Astrocyte of the hippocampus (primary cell): ENCODE measurements around the gene DCDC1.

Source experiments
- DNase-seq: peaks from one replicate; pipeline ENCODE4 v3.0.0; 2011; ENCODE audit warnings: low read depth, low spot score

The DCDC1 gene

DNA sequence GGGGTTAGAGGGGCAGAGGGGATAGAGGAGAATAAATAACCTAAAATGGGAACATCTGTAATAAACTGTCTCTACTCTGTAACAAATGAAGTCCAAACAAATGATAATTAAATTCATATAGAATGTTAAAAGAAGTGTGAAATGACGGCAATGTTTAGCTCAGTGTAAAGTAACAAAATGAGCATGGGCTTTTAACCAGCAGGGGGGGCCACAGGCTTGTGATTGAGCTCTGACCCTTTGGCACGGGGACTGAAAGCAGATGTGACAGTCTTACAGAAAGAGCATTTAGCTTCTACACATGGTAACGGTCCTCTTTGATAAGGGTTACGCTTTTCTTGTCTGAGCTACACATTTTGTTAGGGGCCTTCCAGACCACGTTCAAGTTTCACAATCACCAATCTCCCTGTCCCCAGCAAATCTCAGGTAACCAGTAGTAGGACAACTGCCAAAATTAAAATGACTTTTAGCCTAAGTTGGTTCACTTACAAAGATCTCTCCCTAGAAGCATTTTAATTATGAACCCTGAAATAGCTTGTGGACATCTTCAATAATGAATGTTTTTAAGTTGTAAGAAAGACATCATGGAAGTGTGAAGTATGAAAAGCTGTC is 262.5 kb downstream of the DCDC1 start:
- peak; percentile 64 for DNase-seq

DNA sequence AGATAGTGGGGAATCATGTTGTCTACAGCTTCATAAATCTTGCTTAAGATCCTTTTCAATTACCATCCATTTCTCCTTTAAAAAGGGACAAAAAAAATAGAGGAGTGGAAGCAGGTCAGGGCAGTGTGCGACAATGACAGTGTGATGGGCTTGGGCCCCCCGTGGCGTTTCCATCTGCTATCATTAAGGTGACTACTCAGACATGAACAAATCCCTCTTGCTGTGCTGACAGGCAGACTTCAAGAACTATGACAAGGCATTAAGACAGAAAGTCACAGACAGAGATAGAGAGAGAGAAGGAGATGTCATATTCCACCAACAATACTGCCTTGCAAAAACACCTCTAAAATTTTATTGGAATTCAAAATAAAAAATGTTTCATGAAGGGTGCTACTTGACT is 263.2 kb downstream of the DCDC1 start:
- DNase-seq: no peak

DNA sequence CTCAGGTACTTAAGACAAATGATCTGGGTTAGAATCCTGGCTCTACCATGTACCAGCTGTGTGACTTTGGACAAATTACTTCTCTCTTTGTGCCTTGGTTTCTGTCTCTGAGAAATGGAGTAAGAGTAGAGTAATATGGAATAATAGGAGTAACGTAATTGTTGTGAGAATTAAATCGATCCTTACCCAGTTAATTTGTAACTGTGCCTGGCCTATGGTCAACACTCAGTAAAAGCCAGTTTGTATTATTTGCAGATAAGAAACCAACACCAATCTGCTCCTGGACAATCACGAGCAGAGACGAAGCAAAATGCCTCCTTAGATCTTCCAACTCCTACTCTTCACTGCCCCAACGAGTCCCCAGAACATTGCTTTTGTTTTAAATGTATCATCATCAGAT is 266.7 kb downstream of the DCDC1 start:
- no peak for DNase-seq

DNA sequence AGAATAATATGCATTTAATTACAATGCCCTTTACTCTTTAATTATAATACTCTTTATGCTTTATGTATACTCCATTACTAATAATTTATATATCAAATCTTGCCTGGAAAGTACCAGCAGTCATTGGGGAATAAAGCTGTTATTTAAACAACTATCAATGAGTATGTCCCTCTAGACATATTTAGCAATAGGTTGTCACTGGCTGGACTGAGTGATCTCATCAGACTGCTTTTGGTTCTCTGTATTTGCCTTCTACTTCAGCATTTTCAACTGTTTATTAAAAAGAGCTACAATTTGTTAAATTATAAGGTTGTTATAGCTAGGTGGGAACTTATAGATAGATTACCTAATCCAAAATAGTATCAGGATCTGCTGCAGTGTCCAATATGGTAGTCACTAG is 267.2 kb downstream of the DCDC1 start:
- DNase-seq: no peak

DNA sequence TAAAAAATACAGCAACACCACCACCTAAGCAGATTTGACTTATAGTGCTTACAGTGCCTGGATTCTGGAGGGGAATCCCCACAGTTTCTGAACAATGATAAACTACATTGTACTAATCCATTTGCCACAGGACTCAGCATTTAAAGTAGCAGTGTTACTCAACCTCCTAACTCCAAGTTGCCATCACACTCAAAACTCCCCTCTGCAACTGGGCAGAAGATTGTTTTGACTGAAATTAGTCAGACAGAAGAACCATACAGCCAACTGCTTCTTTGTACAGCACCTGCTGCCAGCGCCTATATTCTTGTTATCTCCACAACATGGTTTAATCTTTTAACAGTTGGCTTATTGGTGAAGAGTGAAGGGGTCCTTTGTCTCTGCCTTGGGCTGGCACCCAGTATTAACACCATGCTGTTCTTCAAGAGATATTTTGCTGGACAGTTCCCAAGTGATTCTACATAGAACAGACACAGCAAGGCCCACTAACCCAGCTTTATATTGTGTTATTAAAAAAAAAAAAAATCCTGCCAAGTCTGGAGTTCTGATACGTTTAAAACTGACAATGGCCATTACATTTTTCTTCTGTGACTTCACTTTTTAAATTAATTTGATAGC is 273.2 kb downstream of the DCDC1 start:
- no peak for DNase-seq

DNA sequence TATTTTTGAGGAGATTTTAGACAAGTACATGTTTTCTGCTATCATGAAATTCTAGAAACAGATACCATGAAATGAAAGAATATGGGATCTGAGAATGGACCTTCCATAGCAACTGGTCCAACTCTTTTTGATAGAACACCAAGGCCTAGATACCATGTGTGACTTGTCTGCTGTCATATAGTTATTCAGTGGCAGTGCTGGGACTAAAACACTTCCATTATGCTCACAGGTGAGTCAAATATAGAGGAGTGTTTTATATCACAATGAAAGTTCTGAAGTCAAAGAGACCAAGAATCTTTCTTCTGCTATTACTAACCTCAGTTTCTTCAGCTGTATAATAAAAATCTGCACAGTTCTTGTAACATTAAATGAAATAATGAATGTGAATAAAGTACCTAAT is 276.9 kb downstream of the DCDC1 start:
- no peak for DNase-seq

DNA sequence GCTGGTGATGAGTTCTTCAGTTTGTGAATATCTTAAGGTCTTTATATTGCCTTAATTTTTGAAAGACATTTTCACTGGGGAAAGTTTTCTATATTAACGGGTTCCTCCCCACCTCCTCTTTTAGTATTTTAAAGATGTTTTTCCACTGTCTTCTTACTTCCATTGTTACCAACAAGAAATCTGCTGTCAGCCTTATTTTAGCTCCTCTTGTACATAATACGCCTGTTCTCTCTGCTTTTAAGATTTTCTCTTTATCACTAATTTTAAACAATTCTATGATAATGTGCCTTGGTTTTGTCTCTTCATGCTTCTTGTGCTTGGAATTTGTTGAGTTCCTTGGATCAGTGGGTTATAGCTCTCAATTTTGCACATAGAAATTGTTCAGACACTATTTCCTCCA is 280.4 kb downstream of the DCDC1 start:
- DNase-seq: no peak

DNA sequence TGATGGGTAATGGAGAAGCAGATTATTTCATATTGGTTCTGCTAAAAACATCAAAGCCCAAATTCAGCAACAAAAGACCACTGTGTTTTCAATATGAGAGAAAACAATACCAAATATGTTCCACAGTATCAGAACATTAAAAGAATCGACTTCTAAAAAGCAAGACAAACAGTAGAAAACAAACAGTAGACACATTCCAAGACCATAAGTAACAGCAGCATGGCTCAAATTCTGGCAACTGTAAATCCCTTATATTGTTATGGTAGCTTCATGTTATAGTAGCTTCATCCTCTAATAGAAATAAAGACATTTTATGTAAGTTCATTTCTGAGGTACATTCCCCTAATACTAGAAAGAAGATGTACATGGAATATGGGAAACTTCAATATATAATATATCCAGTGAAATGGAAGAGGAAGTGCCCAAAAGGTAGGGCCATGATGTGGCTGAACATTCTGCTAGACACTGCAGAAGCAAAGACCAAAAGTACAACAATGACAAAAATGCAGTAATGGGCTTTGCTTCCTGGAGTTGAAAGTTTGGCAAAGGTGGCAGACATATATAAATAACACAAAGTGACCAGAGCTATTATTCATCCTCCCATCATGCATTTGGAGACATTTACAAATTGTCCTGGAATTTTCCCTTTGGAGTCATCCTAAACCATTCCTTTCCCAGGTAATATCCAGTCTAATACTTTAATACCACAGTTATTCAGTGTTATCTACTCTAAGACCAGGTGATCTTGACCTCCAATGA is 299.9 kb downstream of the DCDC1 start:
- DNase-seq: peak; percentile 20

DNA sequence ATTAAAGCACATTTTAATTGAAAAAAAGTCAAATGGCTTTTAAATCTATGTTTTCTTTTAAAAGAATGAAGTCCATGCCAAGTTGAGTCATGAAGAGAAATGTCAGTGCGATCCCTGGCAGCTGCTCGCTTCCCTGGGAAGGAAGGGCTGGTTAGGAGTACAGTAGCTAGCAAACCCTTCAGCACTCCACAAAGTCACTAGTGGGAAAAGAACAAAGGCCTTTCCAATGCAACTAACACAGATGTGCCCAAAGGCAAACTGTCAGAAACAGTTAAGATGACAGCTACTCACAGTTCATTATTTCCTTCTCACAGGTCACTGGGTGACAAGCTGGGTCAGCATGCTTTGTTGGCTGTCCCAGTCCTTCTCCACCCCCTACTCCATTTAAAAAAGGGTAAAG is 308.7 kb downstream of the DCDC1 start:
- DNase-seq: peak; percentile 44

DNA sequence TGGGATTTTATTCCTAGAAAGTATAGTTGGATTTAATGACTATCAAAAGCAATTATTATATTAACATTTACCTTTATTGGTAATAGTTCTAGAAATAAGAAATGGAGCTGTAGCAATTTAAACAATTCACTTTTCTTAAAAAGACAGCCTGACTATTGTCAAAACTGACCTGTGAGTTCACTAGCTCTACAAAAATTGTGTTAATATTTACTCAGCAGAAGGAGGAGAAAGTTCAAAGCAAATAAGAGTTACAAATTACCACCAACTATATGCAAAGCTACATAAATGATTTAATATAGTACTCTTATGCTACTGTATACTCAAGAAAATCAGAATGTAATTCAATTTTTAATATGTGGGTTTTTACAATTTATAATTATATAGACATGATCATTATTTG is 310.0 kb downstream of the DCDC1 start:
- DNase-seq: no peak

DNA sequence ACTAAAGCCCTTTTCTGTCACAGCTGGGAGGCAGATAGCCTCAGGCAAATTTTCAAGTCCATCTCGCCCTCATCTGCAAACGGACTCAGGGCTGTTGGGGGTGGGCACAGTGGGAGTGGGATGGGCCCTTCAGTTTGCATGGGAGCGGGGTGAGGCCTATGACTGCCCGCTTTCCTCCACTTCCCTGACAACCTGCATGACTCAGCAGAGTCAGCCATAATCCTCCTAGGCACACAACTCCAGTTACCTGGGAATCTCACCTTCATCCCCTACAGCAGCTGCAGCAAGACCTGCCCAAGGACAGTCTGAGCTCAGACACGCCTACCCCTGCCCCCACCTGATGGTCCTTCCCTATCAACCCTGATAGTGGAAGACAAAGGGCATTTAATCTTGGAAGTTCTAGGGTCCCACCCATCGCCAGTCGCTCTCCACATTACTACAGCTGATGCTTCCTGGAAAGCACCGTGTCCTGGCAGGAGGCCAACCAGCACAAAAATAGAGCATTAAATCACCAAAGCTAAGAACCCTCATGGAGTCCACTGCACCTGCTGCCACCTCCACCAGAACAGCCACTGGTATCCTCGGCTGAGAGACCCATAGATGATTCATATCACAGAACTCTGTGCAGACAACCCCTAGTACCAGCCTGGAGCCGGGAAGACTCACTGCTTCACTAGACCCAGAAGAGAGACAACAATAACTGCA is 319.3 kb downstream of the DCDC1 start:
- no peak for DNase-seq

DNA sequence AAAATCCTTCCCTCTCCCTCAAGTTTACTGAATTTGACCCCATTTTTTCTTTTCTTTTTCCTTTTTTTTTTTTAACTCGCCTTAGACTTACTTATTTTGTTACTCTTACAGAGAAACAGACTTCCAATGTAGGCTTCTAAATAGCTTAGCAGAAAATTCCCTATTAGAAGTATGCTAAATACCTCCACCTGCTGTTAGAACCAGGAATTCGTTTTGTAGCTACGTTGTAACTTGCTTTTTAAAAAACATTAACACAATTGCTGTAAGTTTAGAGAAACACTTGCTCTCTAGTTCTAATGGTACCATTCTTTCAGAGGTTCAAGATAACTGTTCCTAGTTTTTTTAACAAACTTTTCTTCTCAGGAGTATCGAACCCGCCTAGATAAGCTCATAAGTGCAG is 324.2 kb downstream of the DCDC1 start:
- DNase-seq: peak; percentile 5

DNA sequence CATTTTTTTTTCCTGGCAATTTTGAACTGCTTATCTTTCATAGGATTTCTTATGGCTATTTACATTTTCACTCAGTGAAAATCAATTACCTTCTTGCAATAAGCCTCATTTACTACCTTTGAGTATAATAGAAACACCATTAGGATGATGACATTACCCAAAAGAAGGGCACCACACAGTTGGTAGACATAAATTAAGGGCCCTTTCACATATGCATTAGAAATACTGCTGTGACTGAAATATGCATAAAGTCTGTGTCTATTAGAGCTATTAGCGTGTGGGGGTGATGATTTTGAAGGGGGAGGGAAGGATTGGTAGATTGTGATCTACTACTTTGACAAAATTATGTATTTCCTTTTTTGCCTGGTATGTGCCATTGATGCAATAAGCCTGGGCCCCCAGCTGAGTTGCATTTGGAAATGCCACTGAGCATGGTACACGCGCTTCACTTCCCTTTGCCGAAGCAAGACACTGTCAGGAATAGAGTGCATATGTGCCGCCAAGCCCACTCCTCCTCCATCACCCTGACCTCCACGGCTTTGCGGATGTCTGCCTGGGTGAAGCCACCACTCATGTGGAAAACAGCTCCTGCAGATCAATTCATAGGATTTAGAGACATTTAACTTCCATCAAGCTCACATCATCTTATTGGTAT is 339.3 kb downstream of the DCDC1 start:
- DNase-seq: no peak

DNA sequence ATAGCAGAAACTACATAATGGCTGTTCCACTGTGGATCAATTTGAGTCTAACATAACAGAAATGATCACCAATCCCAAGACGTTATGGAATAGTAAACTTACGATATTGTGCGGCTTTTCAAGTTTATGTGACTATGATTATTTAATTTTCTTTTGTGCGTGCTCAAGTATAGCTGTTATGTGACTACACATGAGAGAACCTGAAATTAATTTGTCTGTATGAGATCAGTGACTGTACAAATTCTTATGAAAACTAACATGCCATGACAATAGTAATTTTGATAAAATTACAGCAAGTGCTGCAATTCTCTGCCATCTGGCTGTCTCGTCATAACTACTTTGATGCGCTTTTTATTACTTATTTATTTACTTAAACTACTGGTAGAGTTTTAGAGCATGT is 343.2 kb downstream of the DCDC1 start:
- no peak for DNase-seq

DNA sequence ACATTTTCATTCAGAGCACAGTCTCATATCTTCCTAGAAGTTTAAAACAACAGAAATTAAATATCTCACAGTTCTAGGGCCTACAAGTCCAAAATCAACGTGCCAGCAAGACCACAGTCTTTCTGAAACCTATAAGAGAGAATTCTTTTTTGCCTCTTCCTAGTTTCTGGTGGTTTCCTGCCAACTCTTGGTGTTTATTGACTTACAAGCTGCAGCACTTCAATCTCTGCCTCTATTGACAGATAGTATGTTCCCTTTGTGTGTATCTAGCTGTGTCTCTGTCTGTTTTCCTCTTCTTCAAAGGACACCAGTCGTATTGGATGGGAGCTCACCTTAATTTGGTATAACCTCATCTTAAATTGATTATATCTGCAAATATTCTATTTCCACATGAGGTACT is 347.5 kb downstream of the DCDC1 start:
- DNase-seq: no peak

DNA sequence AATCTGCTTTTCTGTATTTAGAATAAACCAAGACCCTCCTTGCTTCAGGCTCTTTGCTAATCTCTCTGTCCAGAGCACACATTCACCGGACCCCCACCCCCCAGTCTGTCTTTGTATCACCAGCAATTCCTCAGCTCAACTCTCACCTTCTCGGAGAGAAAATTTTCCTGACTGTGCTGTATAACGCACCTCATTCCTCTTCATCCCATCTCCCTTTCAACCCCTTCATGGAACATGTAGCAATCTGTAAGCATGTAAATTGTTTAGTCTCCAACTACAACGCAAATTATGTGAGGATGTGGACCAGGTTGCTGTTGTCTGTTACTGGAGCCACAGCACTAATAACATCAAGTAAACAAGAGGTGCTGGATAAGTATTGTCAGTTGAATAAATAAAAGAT is 349.8 kb downstream of the DCDC1 start:
- DNase-seq: no peak

DNA sequence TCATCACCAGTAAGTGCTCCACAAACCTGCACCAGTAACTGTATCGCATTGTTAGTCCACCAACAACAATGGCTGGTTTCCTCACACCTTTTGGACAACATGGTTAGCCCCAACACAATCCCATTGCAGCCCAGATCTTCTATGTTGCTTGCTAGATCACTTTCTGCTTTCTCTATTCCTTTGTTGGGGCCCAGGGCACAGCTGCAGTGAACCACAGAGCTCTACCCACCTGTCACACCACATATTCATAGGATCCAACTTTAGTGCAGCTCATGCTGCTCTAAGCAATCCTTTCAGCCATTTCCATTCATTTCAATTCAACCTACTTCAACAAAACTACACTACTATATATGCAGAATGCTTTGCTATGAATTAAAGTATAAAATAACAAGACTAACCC is 364.3 kb downstream of the DCDC1 start:
- DNase-seq: no peak

DNA sequence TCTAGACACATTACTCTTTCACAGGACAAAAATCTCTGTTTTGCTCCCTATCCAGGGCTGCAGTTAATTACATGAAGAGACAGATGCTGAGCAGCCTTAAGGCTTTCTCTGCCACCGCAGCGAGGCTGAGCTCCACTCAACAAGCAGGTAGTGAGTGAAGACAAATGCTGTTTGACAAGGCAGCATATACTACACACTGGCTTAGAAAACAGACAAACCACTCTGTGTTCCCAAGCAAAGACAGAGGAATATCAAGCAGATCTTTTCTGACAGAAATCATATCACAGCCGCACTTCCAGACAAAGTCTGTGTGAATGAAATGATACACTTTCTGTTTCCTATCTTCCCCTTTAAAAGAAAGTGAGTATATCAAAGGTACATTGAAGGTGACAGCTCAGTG is 368.1 kb downstream of the DCDC1 start:
- DNase-seq: no peak

DNA sequence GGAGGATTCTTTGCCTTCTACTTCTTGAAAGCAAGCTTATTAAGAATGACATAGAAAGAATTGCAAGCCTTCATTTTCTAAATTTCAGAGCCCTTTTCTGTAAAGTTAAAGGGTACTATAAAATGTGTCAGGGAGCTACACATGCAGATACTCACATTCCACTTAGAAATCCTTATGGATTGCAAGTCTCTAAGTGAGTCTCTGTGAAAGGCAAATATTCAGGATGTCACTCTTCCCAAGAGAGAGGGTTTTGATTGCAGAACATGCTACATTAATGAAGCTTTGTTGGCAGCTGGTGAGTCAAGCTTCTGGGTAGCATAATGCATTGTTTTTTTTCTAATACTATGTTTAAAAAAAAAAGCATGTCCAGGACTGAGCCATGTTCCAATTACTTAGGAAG is 369.2 kb downstream of the DCDC1 start:
- no peak for DNase-seq

DNA sequence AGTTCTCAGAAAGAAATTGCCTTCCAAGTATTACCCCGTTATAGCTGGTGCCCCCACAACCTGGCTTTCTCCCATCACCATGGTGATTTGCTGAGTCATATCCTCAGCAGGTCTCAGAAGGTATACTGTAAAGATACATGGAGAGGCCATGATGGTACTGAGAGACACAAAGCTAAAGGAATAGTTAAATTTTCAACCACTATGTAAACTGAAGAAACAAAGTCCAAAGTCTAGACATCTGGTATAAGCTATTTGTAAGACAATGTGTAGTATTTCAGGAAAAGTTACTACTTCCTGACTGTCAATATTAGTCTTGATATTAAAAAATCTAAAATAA is 377.1 kb downstream of the DCDC1 start:
- DNase-seq: no peak

DNA sequence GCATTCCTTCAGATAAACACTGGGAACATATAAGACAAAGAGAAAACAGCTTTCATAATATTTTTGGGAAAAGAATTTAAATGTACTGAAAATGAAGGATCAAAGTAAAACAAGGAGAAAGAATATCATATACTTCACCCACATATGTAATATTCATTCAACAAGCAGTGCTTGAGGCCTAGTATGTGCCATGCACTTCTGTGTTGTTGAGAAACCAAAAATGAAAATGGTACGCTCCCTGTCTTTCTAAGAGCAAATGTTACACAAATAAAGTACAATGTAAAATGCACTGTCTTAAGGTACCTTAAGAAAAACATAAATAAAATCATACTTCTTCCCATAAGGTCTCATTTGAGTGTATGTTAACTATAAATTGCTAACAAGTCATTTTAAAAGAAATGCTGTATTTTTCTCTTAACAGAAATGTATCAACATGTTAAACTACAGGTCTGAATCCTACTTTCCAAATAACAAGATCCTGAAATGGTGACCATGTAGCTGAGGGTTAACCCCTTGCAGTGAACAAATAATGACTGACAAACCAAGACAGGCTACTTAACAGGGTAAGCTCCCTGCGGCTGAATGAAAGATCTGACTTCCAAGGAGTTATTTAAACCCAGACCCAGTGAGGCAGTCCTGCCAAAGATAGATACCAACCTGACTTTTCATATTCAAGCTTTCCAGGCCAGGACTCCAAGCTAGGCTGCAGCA is 377.6 kb downstream of the DCDC1 start:
- DNase-seq: no peak

DNA sequence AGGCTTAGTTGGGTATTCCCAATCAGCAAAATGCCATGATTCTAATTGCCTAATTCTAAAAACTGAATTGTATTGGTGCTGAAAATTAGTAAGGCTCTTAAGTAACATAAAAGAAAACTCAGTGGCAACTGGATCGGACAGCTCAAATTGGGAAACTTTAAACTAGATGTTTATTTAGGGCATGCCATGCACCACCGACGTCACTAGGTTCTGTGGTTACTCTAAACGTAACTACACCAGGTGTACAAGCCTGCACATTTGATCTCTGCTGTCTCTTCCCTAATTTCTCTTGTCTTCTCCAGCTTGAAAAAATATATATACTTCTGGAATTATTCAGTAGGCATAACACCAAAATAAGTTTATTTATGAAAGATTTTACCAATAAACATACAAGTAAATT is 378.2 kb downstream of the DCDC1 start:
- no peak for DNase-seq
